GM12872 (cell line): ENCODE measurements around the gene FXYD1.

Experiments
- TF ChIP-seq, protein P1 (sequence below): IDR thresholded peaks from 3 replicates; pipeline ENCODE4 v1.5.1; 2011; ENCODE audit warnings: low read depth, mild to moderate bottlenecking, low read length, moderate library complexity; ENCODE audit not compliant: insufficient read depth

The FXYD1 gene

GRCh38 chr19:35143818-35144217 is 5.2 kb downstream of the FXYD1 start:
- TF ChIP-seq, protein P1, sequence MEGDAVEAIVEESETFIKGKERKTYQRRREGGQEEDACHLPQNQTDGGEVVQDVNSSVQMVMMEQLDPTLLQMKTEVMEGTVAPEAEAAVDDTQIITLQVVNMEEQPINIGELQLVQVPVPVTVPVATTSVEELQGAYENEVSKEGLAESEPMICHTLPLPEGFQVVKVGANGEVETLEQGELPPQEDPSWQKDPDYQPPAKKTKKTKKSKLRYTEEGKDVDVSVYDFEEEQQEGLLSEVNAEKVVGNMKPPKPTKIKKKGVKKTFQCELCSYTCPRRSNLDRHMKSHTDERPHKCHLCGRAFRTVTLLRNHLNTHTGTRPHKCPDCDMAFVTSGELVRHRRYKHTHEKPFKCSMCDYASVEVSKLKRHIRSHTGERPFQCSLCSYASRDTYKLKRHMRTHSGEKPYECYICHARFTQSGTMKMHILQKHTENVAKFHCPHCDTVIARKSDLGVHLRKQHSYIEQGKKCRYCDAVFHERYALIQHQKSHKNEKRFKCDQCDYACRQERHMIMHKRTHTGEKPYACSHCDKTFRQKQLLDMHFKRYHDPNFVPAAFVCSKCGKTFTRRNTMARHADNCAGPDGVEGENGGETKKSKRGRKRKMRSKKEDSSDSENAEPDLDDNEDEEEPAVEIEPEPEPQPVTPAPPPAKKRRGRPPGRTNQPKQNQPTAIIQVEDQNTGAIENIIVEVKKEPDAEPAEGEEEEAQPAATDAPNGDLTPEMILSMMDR, result no peak

DNA sequence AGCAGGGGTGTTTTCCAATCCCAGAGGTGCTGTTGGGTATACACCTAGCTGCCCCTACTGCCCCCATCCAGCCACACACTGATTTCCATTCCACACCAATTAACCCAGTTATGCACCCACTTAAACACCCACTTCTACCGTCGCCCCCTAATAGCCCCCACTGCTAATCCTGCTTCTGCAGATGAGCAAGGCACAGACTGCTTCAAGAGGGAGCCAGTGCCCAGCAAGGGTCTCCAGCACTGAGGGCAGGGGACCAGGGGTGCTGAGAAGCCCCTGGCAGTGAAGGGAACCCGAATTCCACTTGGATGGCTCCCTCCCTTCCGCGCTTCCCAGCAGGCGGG is 5.6 kb downstream of the FXYD1 start:
- TF ChIP-seq, protein P1, result no peak

GRCh38 chr19:35144600-35145436 is 6.2 kb downstream of the FXYD1 start:
- TF ChIP-seq, protein P1, result no peak

GRCh38 chr19:35146746-35147459 is 8.3 kb downstream of the FXYD1 start:
- TF ChIP-seq, protein P1, result no peak

DNA sequence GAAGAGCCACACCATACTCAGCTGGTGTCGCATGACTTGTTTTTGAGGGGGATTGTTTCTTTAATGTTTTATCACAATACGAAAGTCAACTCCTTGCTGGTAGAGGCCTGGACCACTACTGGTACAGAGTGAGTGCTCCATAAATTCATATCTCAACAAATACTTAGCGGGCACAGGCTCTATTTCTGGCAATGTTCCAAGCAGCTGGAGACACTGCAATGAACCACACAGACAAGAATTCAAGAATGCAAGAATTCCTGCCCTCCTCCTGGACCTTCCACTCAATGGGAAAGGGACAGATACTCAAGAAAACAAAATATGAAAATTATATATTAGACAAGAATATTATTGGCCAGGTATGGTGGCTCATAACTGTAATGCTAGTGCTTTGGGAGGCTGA is 10.8 kb downstream of the FXYD1 start:
- TF ChIP-seq, protein P1, result no peak

DNA sequence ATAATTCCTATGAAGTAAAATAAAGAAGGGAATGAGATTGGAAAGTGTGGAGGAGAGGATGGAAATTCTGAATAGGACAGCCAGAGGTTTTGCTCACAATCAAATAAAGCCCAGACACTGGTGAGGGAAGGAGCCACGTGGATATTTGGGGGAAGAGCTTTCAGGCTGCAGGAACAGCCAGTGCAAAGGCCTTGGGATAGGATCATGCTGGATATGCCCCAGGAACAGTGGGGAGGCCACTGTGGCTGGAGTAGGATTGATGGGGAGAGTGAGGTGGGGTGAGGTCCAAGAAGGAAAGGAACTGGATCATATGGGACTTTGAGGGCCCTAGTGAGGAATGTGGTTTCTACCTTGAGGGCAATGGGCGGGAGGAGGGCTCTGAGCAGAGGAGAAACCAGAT is 11.8 kb downstream of the FXYD1 start:
- TF ChIP-seq, protein P1, result no peak

GRCh38 chr19:35151273-35152065 is 12.8 kb downstream of the FXYD1 start:
- TF ChIP-seq, protein P1, result no peak
